Ectodermal cell (in vitro differentiated cells): Measurements from ENCODE around the gene STXBP6.

Experiments used
- H3K27ac ChIP-seq: 2 replicates; pipeline ENCODE4 v1.7.0; 2013; ENCODE audit warnings: mild to moderate bottlenecking, low read depth, low read length; ENCODE audit not compliant: insufficient read depth, poor library complexity, severe bottlenecking
- H3K27me3 ChIP-seq: 2 replicates; pipeline ENCODE4 v1.7.0; 2013; ENCODE audit warnings: mild to moderate bottlenecking, low read length; ENCODE audit not compliant: insufficient read depth, control insufficient read depth, poor library complexity, severe bottlenecking
- H3K36me3 ChIP-seq: one replicate; pipeline ENCODE4 v1.7.0; 2013; ENCODE audit warnings: low read length; ENCODE audit not compliant: control insufficient read depth, insufficient read depth
- H3K4me1 ChIP-seq: one replicate; pipeline ENCODE4 v1.7.0; 2013; ENCODE audit warnings: low read length; ENCODE audit not compliant: control insufficient read depth, insufficient read depth
- H3K4me3 ChIP-seq: 2 replicates; pipeline ENCODE4 v1.7.0; 2013; ENCODE audit warnings: low read depth, low read length, control low read depth; ENCODE audit not compliant: insufficient read depth
- H3K9me3 ChIP-seq: 2 replicates; pipeline ENCODE4 v1.7.0; 2013; ENCODE audit warnings: mild to moderate bottlenecking, low read length, moderate library complexity; ENCODE audit not compliant: control insufficient read depth
- WGBS, 2 experiments: methylation state at CpG; one replicate each; pipeline ENCODE4 v1.1.7; 2013; ENCODE audit warnings: missing lambda C conversion rate in 2 of 2; 5-methylcytosine and 5-hydroxymethylcytosine counted together

Gene STXBP6

DNA sequence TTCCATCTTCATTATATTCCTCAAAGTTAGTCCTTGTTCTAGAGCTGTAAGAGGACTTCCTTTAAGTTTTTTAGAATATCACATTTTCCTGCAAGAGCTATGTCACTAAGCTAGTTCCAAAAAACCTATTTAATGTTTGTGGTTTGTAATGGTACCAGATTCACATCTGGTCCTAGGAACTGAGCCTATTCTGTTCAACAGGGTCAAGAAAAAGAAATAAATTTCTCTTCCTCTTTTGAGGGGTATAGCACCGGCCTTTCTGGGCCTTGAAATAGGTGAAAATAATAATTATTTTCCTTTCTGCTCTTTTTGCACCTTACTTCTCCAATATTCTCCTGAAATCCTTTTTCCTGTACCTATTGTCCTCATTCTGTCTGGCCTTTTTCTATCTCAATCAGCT, 3.6 kb upstream of the STXBP6 start:
- H3K4me1 ChIP-seq: no peaks in the 10 kb centered on the region
- no peaks in the 10 kb centered on the region for H3K36me3 ChIP-seq
- WGBS, 2 experiments: 80% methylated on average over 1 of the region's 1 CpG; no CpG with 5 or more reads in 1 of the 2 experiments
- H3K4me3 ChIP-seq: no peak overlapping the region
- peaks cover 43% of the 10 kb centered on the region for H3K27me3 ChIP-seq
- H3K27ac ChIP-seq: no peak overlapping the region
- no peaks in the 10 kb centered on the region for H3K9me3 ChIP-seq

DNA sequence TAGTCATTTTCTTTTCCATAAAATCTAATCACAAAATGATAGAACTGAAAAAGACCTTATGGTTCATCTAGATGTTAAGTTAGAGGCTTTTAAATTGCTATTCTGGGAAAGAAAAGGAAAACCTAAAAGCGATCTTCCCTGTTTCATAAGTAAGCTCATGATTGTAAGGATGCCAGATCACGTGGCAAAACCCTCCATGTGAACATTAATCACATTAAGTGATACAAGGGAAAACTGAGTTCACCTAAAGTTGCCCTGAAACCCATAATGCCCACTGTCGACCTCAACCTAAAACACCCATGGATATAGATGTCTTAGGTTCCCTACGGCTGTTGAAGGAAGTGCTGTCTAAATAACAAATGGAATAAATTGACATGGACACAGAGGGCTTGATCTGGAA, 3.0 kb upstream of the STXBP6 start:
- Histone ChIP-seq H3K27me3 (peaks cover 50% of the 10 kb centered on the region), H3K27ac (no peak overlapping the region), H3K4me1 (no peaks in the 10 kb centered on the region), H3K36me3 (no peaks in the 10 kb centered on the region), H3K9me3 (no peaks in the 10 kb centered on the region), H3K4me3 (no peak overlapping the region)
- WGBS, 2 experiments: 85 to 89% methylated on average over 4 of the region's 4 CpGs

DNA sequence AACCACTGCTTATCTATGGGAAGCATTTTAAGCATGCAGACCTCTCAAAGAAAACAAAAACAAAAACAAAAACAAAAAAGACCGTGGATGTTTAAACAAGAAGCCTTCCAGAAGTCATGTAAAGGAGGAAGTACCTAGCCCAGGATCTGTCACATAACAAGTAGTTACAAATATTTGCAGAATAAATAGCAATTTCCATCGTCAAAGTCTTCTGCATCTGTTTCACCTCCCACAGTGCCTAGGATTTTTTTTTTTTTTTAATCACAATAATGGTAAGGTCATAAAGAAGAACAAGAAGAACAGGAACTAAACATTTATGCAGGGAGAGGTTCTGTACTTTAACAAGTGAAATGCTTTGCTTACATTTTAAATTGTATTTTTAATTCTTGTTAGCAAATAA, 2.4 kb upstream of the STXBP6 start:
- Histone ChIP-seq H3K27ac (no peak overlapping the region), H3K9me3 (no peaks in the 10 kb centered on the region), H3K4me1 (no peaks in the 10 kb centered on the region), H3K4me3 (no peak overlapping the region), H3K36me3 (no peaks in the 10 kb centered on the region), H3K27me3 (peaks cover 55% of the 10 kb centered on the region)
- 28 to 50% methylated on average over 1 to 2 of the region's 2 CpGs for WGBS, 2 experiments

DNA sequence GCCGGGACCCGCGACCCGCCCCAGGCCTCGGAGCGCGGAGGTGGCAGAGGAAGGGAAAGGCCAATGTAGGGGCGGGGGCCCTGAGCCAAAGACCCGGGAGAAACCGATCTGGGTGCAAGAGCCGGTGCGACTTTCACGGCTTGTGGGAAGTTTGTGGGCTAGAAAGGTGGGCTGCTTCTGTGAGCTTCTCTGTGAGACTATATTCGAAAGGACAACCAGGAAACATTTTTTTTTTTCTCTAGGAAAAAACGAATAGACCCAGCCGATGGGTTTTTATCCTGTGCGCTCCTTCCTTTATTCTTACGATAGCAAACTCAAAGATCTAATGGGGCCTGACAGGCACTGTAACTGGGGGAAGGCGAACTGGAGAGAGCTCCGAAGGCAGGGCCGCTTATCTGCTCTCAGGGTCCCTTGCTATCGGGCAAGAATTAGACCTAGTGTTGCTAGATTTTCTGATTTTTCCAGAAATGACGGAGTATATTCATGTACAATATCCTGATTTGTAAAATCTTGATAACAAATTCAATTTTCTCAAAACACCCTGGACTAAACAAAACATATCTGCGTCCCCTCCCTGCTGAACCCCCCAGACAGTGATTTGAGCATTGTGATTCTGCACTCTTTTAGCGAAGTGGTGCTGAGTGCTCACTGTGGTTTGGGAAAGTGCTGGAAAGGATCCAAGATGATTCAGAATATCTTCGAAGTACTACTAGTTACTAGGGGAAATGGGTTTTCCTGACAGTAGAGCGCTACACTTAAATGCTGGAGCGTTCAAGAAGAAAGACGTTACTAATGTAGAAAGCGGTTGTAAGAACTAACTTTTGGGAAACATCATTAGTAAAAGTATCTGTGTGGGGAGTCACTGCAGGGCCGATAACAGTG, 563 bp upstream of the STXBP6 start:
- 20 to 22% methylated on average over 30 to 31 of the region's 31 CpGs for WGBS, 2 experiments
- Histone ChIP-seq H3K27ac (no peak overlapping the region), H3K9me3 (no peaks in the 10 kb centered on the region), H3K4me1 (no peaks in the 10 kb centered on the region), H3K36me3 (no peaks in the 10 kb centered on the region), H3K27me3 (peaks cover 58% of the 10 kb centered on the region), H3K4me3 (peak overlapping the region; percentile 63)

DNA sequence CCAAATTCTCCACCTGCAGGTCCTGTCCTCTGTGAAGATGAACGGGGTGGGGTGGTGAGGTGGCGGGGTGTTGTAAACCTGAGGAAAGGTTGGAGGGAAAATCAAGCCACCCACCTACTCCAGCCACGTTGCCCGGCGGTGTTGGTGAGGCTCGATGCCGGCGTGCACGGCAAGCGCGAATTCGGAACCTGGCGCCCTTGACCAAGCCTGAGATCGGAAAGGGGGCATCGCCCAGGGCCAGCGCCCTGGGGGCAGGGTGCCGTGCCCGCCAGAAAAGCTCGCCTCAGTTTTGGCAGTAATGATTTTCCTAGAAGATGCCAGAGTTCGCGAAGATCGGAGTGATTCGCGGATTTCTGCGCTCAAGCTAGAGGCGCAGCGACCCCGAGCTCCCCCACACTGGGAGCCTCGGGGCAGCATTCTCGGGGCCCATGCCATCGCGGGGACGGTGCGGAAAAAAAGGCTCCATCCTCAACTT, 817 bp downstream of the STXBP6 start:
- peak overlapping the region; percentile 63 for H3K4me3 ChIP-seq
- no peaks in the 10 kb centered on the region for H3K36me3 ChIP-seq
- H3K27me3 ChIP-seq: peaks cover 58% of the 10 kb centered on the region
- no peaks in the 10 kb centered on the region for H3K9me3 ChIP-seq
- H3K27ac ChIP-seq: no peak overlapping the region
- H3K4me1 ChIP-seq: no peaks in the 10 kb centered on the region
- 11 to 12% methylated on average over 34 of the region's 34 CpGs for WGBS, 2 experiments

DNA sequence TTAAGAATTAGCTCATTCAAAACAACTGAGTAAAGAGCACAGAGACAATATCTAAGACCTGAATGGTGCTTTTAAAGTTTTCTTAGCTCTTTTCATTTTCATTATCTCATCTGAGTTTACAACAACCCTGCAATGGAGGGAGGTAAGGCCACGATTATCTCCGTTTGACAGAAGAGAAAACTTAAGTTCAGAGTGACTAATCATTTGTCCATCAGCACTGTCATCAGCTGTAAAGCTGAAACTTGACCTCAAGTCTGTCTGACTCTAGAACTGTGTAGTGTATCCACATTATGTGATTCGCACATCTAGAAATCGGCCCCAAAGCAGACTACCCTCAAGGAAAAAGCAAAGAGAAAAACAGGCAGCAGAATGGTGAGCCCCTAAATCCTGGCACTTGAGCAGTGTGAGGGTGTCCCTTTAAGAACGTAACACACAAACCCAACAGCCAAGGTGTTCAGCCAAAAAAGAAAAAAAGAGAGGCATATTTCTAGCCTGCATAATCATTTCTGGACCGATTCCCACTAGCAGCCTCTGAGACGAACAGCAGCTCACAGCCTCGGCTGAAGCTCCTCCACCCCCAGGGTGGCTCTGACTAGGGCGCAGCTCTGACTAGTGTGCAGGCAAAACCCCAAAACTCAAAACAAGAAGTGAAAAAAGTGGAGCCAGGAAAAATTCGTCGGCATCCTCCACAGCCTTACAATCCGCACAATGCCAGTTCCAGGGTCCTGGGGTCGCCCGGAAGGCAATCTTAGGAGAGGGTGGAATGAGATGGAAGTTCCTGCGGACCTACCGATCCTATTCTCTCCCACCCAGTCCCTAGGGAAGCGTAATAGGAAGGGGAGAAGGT, 1.6 kb downstream of the STXBP6 start:
- Histone ChIP-seq H3K27ac (no peak overlapping the region), H3K4me3 (no peak overlapping the region), H3K9me3 (no peaks in the 10 kb centered on the region), H3K4me1 (no peaks in the 10 kb centered on the region), H3K27me3 (peaks cover 58% of the 10 kb centered on the region), H3K36me3 (no peaks in the 10 kb centered on the region)
- WGBS, 2 experiments: 84 to 94% methylated on average over 12 to 17 of the region's 17 CpGs

DNA sequence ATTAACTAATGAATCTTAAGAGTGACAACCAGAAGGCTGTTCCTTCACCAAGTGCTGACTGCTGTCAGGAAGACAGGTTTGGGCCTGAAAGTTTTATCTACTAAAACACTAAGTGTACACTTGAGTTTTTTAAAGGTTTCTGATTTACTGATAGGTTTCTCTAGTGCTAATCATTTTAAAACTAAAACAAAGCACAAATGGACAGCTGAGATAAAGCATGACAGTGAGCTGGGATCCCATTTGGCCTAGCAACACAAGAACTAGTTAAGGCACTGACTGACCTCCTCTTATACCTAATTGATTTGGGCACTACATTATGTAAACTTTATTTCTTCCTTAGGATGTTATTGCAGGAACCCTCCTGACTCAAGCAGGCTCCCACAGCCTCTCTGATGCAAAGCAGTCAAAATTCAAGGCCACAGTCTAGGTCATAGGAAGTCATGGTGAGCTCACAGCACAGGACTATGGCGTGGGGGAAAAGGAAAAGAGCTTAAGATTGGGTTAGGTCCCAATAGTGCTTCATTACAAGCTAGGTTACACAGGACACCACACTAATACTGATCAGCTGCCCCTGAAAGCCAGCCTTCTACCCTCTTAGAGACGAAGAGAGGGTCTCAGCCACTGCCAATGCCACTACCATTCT, 3.5 kb downstream of the STXBP6 start:
- H3K27me3 ChIP-seq: peaks cover 43% of the 10 kb centered on the region
- WGBS, 2 experiments: 86 to 94% methylated on average over 2 of the region's 2 CpGs
- no peak overlapping the region for H3K27ac ChIP-seq
- H3K4me1 ChIP-seq: no peaks in the 10 kb centered on the region
- H3K9me3 ChIP-seq: no peaks in the 10 kb centered on the region
- no peak overlapping the region for H3K4me3 ChIP-seq
- no peaks in the 10 kb centered on the region for H3K36me3 ChIP-seq

DNA sequence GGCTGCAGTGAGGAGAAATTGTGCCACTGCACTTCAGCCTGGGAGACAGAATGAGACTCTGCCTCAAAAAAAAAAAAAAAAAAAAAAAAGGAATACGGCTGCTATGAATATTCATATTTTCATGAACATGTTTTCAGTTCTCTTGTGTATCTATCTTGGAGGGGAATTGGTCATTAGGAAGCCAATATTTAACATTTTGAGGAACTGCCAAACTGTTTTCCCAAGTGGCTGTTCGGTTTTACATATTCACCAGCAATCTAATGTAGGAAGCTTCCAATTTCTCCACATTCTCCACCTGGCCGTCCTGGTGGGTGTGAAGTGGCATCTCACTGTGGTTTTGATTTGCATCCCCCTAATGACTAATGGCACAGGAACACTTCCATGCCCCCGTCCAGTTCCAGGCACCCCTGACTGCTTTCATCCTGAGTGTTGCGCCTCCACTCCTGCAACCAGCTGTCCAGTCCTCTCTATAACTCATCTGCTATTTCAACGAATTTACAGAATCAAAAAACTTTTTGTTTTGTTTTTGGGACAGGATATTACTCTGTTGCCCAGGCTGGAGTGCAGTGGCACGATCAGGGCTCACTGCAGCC, 5.7 kb downstream of the STXBP6 start:
- Histone ChIP-seq H3K4me3 (no peak overlapping the region), H3K9me3 (no peaks in the 10 kb centered on the region), H3K4me1 (no peaks in the 10 kb centered on the region), H3K36me3 (no peaks in the 10 kb centered on the region), H3K27me3 (peaks cover 21% of the 10 kb centered on the region), H3K27ac (no peak overlapping the region)
- 89 to 91% methylated on average over 6 of the region's 7 CpGs for WGBS, 2 experiments

DNA sequence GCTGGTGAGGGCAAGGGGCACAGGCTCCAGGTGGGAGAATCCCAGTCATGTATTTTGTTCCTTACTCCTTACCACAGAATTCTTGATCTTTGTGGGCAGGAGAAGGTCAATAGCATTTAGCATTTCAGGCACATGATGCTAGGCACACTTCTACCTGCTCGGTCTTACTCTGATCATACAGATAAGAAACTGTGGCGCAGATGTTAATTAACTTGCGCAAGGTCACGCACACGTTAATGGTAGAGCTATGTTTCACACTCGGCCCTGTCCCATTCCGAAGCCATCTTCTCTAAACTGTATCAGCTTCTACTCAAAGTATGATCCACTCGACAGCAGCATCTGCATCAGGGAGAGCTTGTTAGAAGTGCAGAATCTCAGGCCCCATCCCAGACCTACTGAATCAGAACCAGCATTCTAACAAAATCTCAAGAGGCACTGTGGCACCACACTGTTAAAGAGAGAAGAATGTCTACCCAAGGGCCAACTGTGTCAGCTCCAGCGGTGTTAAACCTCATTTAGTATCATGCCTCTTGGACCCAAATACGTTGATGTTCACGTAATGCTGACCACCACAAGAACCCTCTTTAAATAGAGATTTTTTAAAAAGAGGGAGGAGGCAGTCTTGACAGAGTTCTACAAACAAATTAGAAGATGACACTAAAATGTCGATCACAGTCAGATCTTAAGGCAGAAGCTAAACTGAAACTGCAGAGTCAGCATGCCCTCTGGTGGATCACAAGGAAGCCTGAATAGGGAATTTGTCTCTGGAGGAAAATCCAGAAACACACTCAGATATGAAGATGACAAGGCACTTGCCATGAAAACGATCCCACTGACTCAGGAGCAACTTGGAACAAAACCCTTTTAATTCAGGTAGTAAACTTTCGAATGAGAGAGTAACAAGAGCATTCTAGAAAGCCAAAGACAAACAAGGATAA, 7.3 kb downstream of the STXBP6 start:
- Histone ChIP-seq H3K27ac (no peak overlapping the region), H3K4me1 (no peaks in the 10 kb centered on the region), H3K4me3 (no peak overlapping the region), H3K9me3 (no peaks in the 10 kb centered on the region), H3K36me3 (no peaks in the 10 kb centered on the region), H3K27me3 (peaks cover 5% of the 10 kb centered on the region)
- WGBS, 2 experiments: 81 to 84% methylated on average over 14 of the region's 14 CpGs
